ENCODE measurements around the gene MUC5AC.

MUC5AC gene

DNA sequence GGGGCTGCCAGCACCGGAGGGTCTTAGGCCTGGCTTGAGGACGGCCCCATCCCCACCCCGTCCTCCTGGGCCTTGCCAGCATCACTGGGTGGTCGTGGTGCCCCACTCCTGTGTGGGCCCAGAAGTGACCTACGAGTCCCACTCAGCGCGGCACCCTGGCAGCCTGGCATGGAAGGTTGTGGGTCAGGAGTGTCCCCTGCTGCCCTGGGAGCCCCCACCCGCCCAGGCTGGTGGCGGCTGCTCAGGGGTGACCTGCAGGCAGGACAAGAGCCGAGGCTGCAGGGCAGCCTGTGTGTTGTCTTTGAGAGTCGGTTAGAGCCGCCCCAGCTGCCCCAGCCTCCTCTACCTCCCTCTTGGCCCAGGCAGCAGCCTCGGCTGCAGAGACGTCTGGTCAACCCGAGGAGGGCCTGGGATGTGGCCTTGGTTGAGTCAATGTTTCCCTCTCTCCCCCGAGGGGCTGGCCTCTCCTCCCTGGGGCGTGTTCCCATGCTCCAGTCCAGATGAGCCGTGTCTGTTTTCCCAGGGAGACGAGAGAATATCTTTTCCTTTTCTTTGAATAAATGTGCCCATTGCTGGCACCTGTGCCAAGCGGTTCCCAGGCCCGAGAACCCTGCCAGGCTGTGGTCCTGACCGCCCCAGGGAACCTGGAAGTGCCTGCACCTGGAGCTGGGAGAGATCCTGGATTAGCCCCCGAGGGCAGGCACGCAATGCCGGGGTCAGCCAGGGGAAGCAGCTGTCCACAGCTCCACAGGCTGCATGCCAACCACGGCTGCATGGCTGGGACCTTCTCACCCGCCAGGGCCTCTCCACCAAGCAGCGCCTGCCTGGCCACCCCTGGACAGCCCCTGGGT, 35.7 kb upstream of the MUC5AC start:
- no peak overlapping the region for H2AK5ac ChIP-seq (ENCODE audit: low read length)
- H3K27ac ChIP-seq (ENCODE audit: low read depth, low read length): no peak overlapping the region
- H3K36me3 ChIP-seq (ENCODE audit: control insufficient read depth, insufficient read depth, low read length): no peaks in the 10 kb centered on the region
- no peaks in the 10 kb centered on the region for H3K4me1 ChIP-seq (ENCODE audit: control insufficient read depth, low read depth, low read length)
- H3K56ac ChIP-seq (ENCODE audit: low read length): no peak overlapping the region
- H3K4me2 ChIP-seq (ENCODE audit: low read length): no peak overlapping the region
- H3K79me2 ChIP-seq (ENCODE audit: control insufficient read depth, insufficient read depth, low read length): no peaks in the 10 kb centered on the region
- no peak overlapping the region for H2BK120ac ChIP-seq (ENCODE audit: low read depth, low read length)
- H2BK5ac ChIP-seq (ENCODE audit: low read length): no peak overlapping the region
- no peak overlapping the region for H3K4me3 ChIP-seq (ENCODE audit: low read length)
- H3K23ac ChIP-seq (ENCODE audit: low read length): no peak overlapping the region
- no peak overlapping the region for H3K4ac ChIP-seq (ENCODE audit: low read depth, low read length)
- H4K8ac ChIP-seq (ENCODE audit: low read depth, low read length): no peak overlapping the region
- H3K9ac ChIP-seq (ENCODE audit: low read length): no peak overlapping the region
- H3K79me1 ChIP-seq (ENCODE audit: low read length): no peaks in the 10 kb centered on the region
- no CpG with 5 or more reads among the region's 28 CpGs for WGBS (ENCODE audit: extremely low coverage, insufficient coverage, low lambda C conversion rate)
- no peaks in the 10 kb centered on the region for H3K27me3 ChIP-seq (ENCODE audit: insufficient read depth, low read length, poor library complexity)
- H4K5ac ChIP-seq (ENCODE audit: low read length): no peak overlapping the region
- no peak overlapping the region for H3K18ac ChIP-seq (ENCODE audit: low read length)
- H2BK15ac ChIP-seq (replicated peaks; ENCODE audit: low read depth): no peak overlapping the region
- DNase-seq: no peak

DNA sequence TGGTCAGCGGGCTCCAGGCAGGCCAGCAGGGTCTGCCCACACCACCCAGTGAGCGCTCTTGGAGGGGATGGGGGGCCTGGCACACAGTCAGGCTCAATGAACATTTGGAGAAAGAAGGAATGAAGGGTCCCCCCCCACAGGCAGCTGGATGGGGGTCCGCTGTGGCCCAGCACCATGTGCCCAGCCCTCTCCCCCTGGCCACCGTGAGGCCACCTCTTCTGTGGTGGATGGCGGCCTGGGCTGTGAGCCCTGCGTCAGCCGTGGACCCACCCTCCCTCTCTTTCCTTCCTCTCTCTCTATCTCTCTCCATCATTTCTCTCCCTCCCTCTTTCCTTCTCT, 35.1 kb upstream of the MUC5AC start:
- H3K79me1 ChIP-seq (ENCODE audit: low read length): no peaks in the 10 kb centered on the region
- WGBS (ENCODE audit: extremely low coverage, insufficient coverage, low lambda C conversion rate): no CpG with 5 or more reads among the region's 7 CpGs
- no peaks in the 10 kb centered on the region for H3K79me2 ChIP-seq (ENCODE audit: control insufficient read depth, insufficient read depth, low read length)
- H3K27me3 ChIP-seq (ENCODE audit: insufficient read depth, low read length, poor library complexity): no peaks in the 10 kb centered on the region
- no peak overlapping the region for H3K18ac ChIP-seq (ENCODE audit: low read length)
- H3K27ac ChIP-seq (ENCODE audit: low read depth, low read length): no peak overlapping the region
- no peak overlapping the region for H2BK15ac ChIP-seq (replicated peaks; ENCODE audit: low read depth)
- no peak overlapping the region for H2BK120ac ChIP-seq (ENCODE audit: low read depth, low read length)
- H3K23ac ChIP-seq (ENCODE audit: low read length): no peak overlapping the region
- H3K56ac ChIP-seq (ENCODE audit: low read length): no peak overlapping the region
- no peak overlapping the region for H4K5ac ChIP-seq (ENCODE audit: low read length)
- DNase-seq: no peak
- H3K9ac ChIP-seq (ENCODE audit: low read length): no peak overlapping the region
- H3K36me3 ChIP-seq (ENCODE audit: control insufficient read depth, insufficient read depth, low read length): no peaks in the 10 kb centered on the region
- H3K4me1 ChIP-seq (ENCODE audit: control insufficient read depth, low read depth, low read length): no peaks in the 10 kb centered on the region
- H3K4me2 ChIP-seq (ENCODE audit: low read length): no peak overlapping the region
- H4K8ac ChIP-seq (ENCODE audit: low read depth, low read length): no peak overlapping the region
- no peak overlapping the region for H2BK5ac ChIP-seq (ENCODE audit: low read length)
- no peak overlapping the region for H2AK5ac ChIP-seq (ENCODE audit: low read length)
- no peak overlapping the region for H3K4ac ChIP-seq (ENCODE audit: low read depth, low read length)
- no peak overlapping the region for H3K4me3 ChIP-seq (ENCODE audit: low read length)

DNA sequence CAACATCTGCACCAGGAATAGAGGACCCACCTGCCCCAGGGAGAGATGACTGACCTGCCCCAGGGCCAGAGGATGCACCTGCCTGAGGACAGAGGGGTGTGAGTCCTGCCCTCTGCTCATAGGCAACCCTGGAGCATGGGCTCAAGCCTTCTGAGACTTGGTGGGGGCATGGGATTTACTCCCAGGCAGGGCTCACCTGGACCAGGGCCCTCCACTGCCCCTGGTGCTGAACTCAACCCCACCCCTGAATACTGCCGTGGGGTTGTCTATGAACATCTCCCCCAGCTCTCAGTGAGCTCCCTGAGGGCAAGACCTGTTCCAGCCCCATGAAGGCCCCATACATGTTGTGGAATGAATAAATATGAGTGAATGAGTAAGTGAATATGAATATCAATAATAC, 33.8 kb upstream of the MUC5AC start:
- H3K79me2 ChIP-seq (ENCODE audit: control insufficient read depth, insufficient read depth, low read length): no peaks in the 10 kb centered on the region
- H2BK15ac ChIP-seq (replicated peaks; ENCODE audit: low read depth): no peak overlapping the region
- no peaks in the 10 kb centered on the region for H3K36me3 ChIP-seq (ENCODE audit: control insufficient read depth, insufficient read depth, low read length)
- H3K79me1 ChIP-seq (ENCODE audit: low read length): no peaks in the 10 kb centered on the region
- H3K4me3 ChIP-seq (ENCODE audit: low read length): no peak overlapping the region
- no peak overlapping the region for H3K9ac ChIP-seq (ENCODE audit: low read length)
- H3K56ac ChIP-seq (ENCODE audit: low read length): no peak overlapping the region
- H3K23ac ChIP-seq (ENCODE audit: low read length): no peak overlapping the region
- H4K5ac ChIP-seq (ENCODE audit: low read length): no peak overlapping the region
- no peak for DNase-seq
- no peak overlapping the region for H3K18ac ChIP-seq (ENCODE audit: low read length)
- no peak overlapping the region for H2AK5ac ChIP-seq (ENCODE audit: low read length)
- no peak overlapping the region for H3K27ac ChIP-seq (ENCODE audit: low read depth, low read length)
- H2BK5ac ChIP-seq (ENCODE audit: low read length): no peak overlapping the region
- H2BK120ac ChIP-seq (ENCODE audit: low read depth, low read length): no peak overlapping the region
- no peak overlapping the region for H3K4me2 ChIP-seq (ENCODE audit: low read length)
- H3K4me1 ChIP-seq (ENCODE audit: control insufficient read depth, low read depth, low read length): no peaks in the 10 kb centered on the region
- H3K27me3 ChIP-seq (ENCODE audit: insufficient read depth, low read length, poor library complexity): no peaks in the 10 kb centered on the region
- WGBS (ENCODE audit: extremely low coverage, insufficient coverage, low lambda C conversion rate): no CpG with 5 or more reads among the region's 1 CpG
- no peak overlapping the region for H3K4ac ChIP-seq (ENCODE audit: low read depth, low read length)
- H4K8ac ChIP-seq (ENCODE audit: low read depth, low read length): no peak overlapping the region

DNA sequence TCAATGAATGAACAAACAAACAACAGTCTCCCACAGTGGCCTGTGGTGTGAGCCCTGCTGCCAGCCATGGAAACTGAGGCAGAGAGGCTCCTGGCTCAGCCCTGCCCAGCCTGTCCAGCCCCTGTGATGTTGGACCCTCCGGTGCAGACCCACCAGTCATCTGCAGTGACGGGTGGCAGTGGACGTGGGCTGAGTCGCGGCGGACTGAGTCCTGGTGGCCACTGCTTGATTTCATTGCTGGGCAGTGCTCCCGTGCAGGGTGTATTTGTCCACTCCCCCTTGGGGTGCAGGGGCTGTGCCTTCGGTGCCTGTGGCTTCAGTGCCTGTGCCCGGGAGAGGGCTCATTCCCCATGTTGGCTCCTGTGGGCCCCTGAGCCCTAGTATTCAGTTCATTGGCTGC, 31.9 kb upstream of the MUC5AC start:
- Histone ChIP-seq H3K27me3 (ENCODE audit: insufficient read depth, low read length, poor library complexity) (no peaks in the 10 kb centered on the region), H3K4ac (ENCODE audit: low read depth, low read length) (no peak overlapping the region)

DNA sequence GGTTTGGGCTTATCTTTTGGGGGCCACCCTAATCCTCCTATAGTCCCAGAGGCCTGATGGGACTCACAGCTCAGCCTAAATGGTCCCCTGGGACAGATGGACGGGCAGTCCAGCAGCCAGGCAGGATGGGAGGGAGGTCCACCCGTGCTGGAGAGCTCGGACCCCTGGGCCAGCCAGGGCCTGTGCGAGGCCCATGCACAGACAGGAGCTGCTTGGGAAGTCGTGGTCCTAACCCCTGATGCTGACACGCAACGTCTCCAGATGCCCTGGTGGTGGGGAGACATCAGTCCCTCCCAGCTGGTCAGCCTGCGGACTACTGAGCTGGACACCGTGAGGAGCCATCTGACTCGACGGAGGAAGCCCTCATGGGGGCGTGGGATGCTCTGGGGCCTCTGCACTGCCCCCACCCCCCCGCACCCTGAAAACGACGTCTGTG, 31.2 kb upstream of the MUC5AC start:
- H3K27ac ChIP-seq (ENCODE audit: low read depth, low read length): no peak overlapping the region
- no peaks in the 10 kb centered on the region for H3K4me1 ChIP-seq (ENCODE audit: control insufficient read depth, low read depth, low read length)
- WGBS (ENCODE audit: extremely low coverage, insufficient coverage, low lambda C conversion rate): no CpG with 5 or more reads among the region's 15 CpGs
- H3K9ac ChIP-seq (ENCODE audit: low read length): no peak overlapping the region
- H3K4me3 ChIP-seq (ENCODE audit: low read length): no peak overlapping the region
- H3K23ac ChIP-seq (ENCODE audit: low read length): no peak overlapping the region
- no peak overlapping the region for H2AK5ac ChIP-seq (ENCODE audit: low read length)
- H2BK15ac ChIP-seq (replicated peaks; ENCODE audit: low read depth): no peak overlapping the region
- H3K56ac ChIP-seq (ENCODE audit: low read length): no peak overlapping the region
- no peaks in the 10 kb centered on the region for H3K79me1 ChIP-seq (ENCODE audit: low read length)
- no peak overlapping the region for H3K4ac ChIP-seq (ENCODE audit: low read depth, low read length)
- H3K18ac ChIP-seq (ENCODE audit: low read length): no peak overlapping the region
- H3K36me3 ChIP-seq (ENCODE audit: control insufficient read depth, insufficient read depth, low read length): no peaks in the 10 kb centered on the region
- no peak for DNase-seq
- no peak overlapping the region for H3K4me2 ChIP-seq (ENCODE audit: low read length)
- H2BK5ac ChIP-seq (ENCODE audit: low read length): no peak overlapping the region
- H4K5ac ChIP-seq (ENCODE audit: low read length): no peak overlapping the region
- H3K27me3 ChIP-seq (ENCODE audit: insufficient read depth, low read length, poor library complexity): no peaks in the 10 kb centered on the region
- no peak overlapping the region for H2BK120ac ChIP-seq (ENCODE audit: low read depth, low read length)
- no peak overlapping the region for H4K8ac ChIP-seq (ENCODE audit: low read depth, low read length)
- no peaks in the 10 kb centered on the region for H3K79me2 ChIP-seq (ENCODE audit: control insufficient read depth, insufficient read depth, low read length)

More for the DNA sequence above, 31.9 kb upstream of the MUC5AC start:
- H3K4me3 ChIP-seq (ENCODE audit: low read length): no peak overlapping the region
- no peak overlapping the region for H4K5ac ChIP-seq (ENCODE audit: low read length)
- no peak overlapping the region for H3K18ac ChIP-seq (ENCODE audit: low read length)
- H3K4me2 ChIP-seq (ENCODE audit: low read length): no peak overlapping the region
- H3K23ac ChIP-seq (ENCODE audit: low read length): no peak overlapping the region
- no peak overlapping the region for H2BK120ac ChIP-seq (ENCODE audit: low read depth, low read length)
- no peak overlapping the region for H3K9ac ChIP-seq (ENCODE audit: low read length)
- no peaks in the 10 kb centered on the region for H3K36me3 ChIP-seq (ENCODE audit: control insufficient read depth, insufficient read depth, low read length)
- no peaks in the 10 kb centered on the region for H3K4me1 ChIP-seq (ENCODE audit: control insufficient read depth, low read depth, low read length)
- no CpG with 5 or more reads among the region's 9 CpGs for WGBS (ENCODE audit: extremely low coverage, insufficient coverage, low lambda C conversion rate)
- H3K79me1 ChIP-seq (ENCODE audit: low read length): no peaks in the 10 kb centered on the region
- H3K79me2 ChIP-seq (ENCODE audit: control insufficient read depth, insufficient read depth, low read length): no peaks in the 10 kb centered on the region
- H2AK5ac ChIP-seq (ENCODE audit: low read length): no peak overlapping the region
- H4K8ac ChIP-seq (ENCODE audit: low read depth, low read length): no peak overlapping the region
- H3K56ac ChIP-seq (ENCODE audit: low read length): no peak overlapping the region
- no peak for DNase-seq
- H3K27ac ChIP-seq (ENCODE audit: low read depth, low read length): no peak overlapping the region
- no peak overlapping the region for H2BK15ac ChIP-seq (replicated peaks; ENCODE audit: low read depth)
- no peak overlapping the region for H2BK5ac ChIP-seq (ENCODE audit: low read length)

All from mesendoderm (in vitro differentiated cells).